HCT116 (cell line): ENCODE results near the gene SLC7A1. TPM values are rescaled to one million over a fixed set of nuclear protein-coding genes. Genes with fewer than 3 reads are reported as not detected.

Experiments
- ATAC-seq: fragments of 200-7000 bp; cut with Tn5 transposase; 2 replicates; pipeline ENCODE4 v1.9.1; 2020; ENCODE audit warnings: mild to moderate bottlenecking, moderate library complexity
- BruUV-seq: library from RNA; stranded (reverse); fragments of 400-500 nt; replicated peaks from 2 replicates; lab custom pipeline; 2021; lab: Mats Ljungman, UMichigan
- CTCF ChIA-PET: fragments of 300-600 bp; sonication (Branson Sonifier 250); formaldehyde crosslinking; loops from one replicate; lab custom pipeline; 2021; ENCODE audit warnings: antibody characterized with exemption; lab: Charles Lee
- POLR2A ChIA-PET: fragments of 300-600, 350-600 bp; sonication (Branson Sonifier 250); formaldehyde crosslinking; loops from one replicate; lab custom pipeline; 2021; ENCODE audit warnings: antibody characterized with exemption; lab: Charles Lee
- RAD21 ChIA-PET, 2 experiments: fragments of 300-600 bp; sonication (Branson Sonifier 250); formaldehyde crosslinking; loops; one replicate each; lab custom pipeline; 2023; ENCODE audit warnings: low total read pairs in 2 of 2; ENCODE audit not compliant: uncharacterized antibody in 2 of 2, unreplicated experiment in 2 of 2, low non-redundant PET in 1 of 2; lab: Charles Lee
- DNase-seq: peaks from one replicate; pipeline ENCODE4 v3.0.0-alpha.2; 2010; ENCODE audit warnings: low read depth, low spot score
- H2AFZ ChIP-seq: fragments of 200-600 bp; shearing (Covaris generic), sonication (generic); 2 replicates; pipeline ENCODE4 v1.6.1; 2017; ENCODE audit warnings: low read depth, mixed run types, mixed read lengths, antibody characterized with exemption, low read length; ENCODE audit not compliant: poor library complexity, severe bottlenecking
- H3K27ac ChIP-seq: 2 replicates; pipeline ENCODE4 v1.5.1; 2012; ENCODE audit warnings: low read depth, low read length
- H3K27me3 ChIP-seq: fragments of 200-600 bp; sonication (generic); 2 replicates; pipeline ENCODE4 v1.6.1; 2016; ENCODE audit warnings: mixed run types, low read length, mixed read lengths; ENCODE audit not compliant: insufficient read depth
- H3K36me3 ChIP-seq, 2 experiments: fragments of 200-500 bp in 1 of 2; fragments of 200-600 bp in 1 of 2; sonication (Bioruptor generic) in 1 of 2; sonication (generic) in 1 of 2; 2 replicates each; pipeline versions ENCODE4 v1.5.1 to v1.6.1; 2014 to 2016; ENCODE audit warnings: low read length in 2 of 2, inconsistent platforms in 1 of 2, mixed read lengths in 1 of 2, mixed run types in 1 of 2; ENCODE audit not compliant: insufficient read depth in 2 of 2, control insufficient read depth in 1 of 2
- H3K4me1 ChIP-seq, 2 experiments: fragments of 200-600 bp in 1 of 2; sonication (generic) in 1 of 2; 2 replicates each; pipeline versions ENCODE4 v1.5.1 to v1.6.1; 2012 to 2017; ENCODE audit warnings: low read length in 2 of 2, inconsistent platforms in 1 of 2, mild to moderate bottlenecking in 1 of 2, mixed read lengths in 1 of 2, mixed run types in 1 of 2, moderate library complexity in 1 of 2; ENCODE audit not compliant: insufficient read depth in 2 of 2, control insufficient read depth in 1 of 2
- H3K4me2 ChIP-seq: fragments of 200-600 bp; sonication (generic); 2 replicates; pipeline ENCODE4 v1.6.1; 2017; ENCODE audit warnings: mixed run types, low read length, mixed read lengths
- H3K4me3 ChIP-seq, 2 experiments: fragments of 200-600 bp in 1 of 2; sonication (generic) in 1 of 2; replicated peaks in 1 of 2; 2 replicates each; pipeline ENCODE4 v1.5.1; 2011 to 2016; ENCODE audit warnings: low read length in 2 of 2, control low read depth in 1 of 2, low read depth in 1 of 2, mild to moderate bottlenecking in 1 of 2, mixed read lengths in 1 of 2, mixed run types in 1 of 2
- H3K79me2 ChIP-seq: fragments of 200-600 bp; sonication (generic); 2 replicates; pipeline ENCODE4 v1.6.1; 2017; ENCODE audit warnings: mild to moderate bottlenecking, mixed run types, low read length, moderate library complexity, mixed read lengths; ENCODE audit not compliant: insufficient read depth
- H3K9ac ChIP-seq: fragments of 200-600 bp; sonication (generic); 2 replicates; pipeline ENCODE4 v1.6.1; 2016; ENCODE audit warnings: low read length, mixed read lengths
- H3K9me2 ChIP-seq: fragments of 200-600 bp; sonication (generic), shearing (Covaris generic); 2 replicates; pipeline ENCODE4 v1.6.1; 2017; ENCODE audit warnings: mixed run types, mild to moderate bottlenecking, moderate library complexity; ENCODE audit not compliant: insufficient read depth
- H3K9me3 ChIP-seq, 2 experiments: fragments of 200-500 bp in 1 of 2; fragments of 200-600 bp in 1 of 2; sonication (Bioruptor generic) in 1 of 2; sonication (generic) in 1 of 2; 2 replicates each; pipeline ENCODE4 v1.6.1; 2014 to 2017; ENCODE audit warnings: low read length in 2 of 2, mixed read lengths in 2 of 2, inconsistent platforms in 1 of 2, low read depth in 1 of 2, mild to moderate bottlenecking in 1 of 2, mixed run types in 1 of 2, moderate library complexity in 1 of 2; ENCODE audit not compliant: control insufficient read depth in 1 of 2, insufficient read depth in 1 of 2
- H4K20me1 ChIP-seq: fragments of 200-600 bp; sonication (generic), shearing (Covaris generic); 2 replicates; pipeline ENCODE4 v1.6.1; 2017; ENCODE audit warnings: mixed run types, mild to moderate bottlenecking, moderate library complexity; ENCODE audit not compliant: insufficient read depth
- CBX3 ChIP-seq: IDR thresholded peaks from 2 replicates; pipeline ENCODE4 v1.6.1; 2012; ENCODE audit warnings: low read depth
- CEBPB ChIP-seq: IDR thresholded peaks from 2 replicates; pipeline ENCODE4 v1.6.1; 2012; ENCODE audit warnings: low read depth
- CTCF ChIP-seq, 3 experiments: fragments of 200-600 bp in 1 of 3; sonication (generic) in 1 of 3; IDR thresholded peaks in 2 of 3; conservative IDR thresholded peaks in 1 of 3; 2 replicates each; pipeline ENCODE4 v1.5.1; 2012 to 2017; ENCODE audit warnings: low read depth in 2 of 3, low read length in 2 of 3, antibody characterized with exemption in 1 of 3, borderline replicate concordance in 1 of 3, control low read depth in 1 of 3, mild to moderate bottlenecking in 1 of 3, mixed read lengths in 1 of 3, mixed run types in 1 of 3, moderate library complexity in 1 of 3; ENCODE audit not compliant: insufficient read depth in 1 of 3
- EGR1 ChIP-seq: IDR thresholded peaks from 2 replicates; pipeline ENCODE4 v1.6.1; 2012; ENCODE audit warnings: low read depth
- EZH2 ChIP-seq: fragments of 200-600 bp; sonication (generic); IDR thresholded peaks from 2 replicates; pipeline ENCODE4 v1.6.1; 2017; ENCODE audit warnings: antibody characterized with exemption, mixed run types
- EZH2phosphoT487 ChIP-seq: fragments of 200-600 bp; IDR thresholded peaks from 2 replicates; pipeline ENCODE4 v1.6.1; 2018; ENCODE audit warnings: antibody characterized with exemption, borderline replicate concordance
- FOSL1 ChIP-seq: IDR thresholded peaks from 2 replicates; pipeline ENCODE4 v1.6.1; 2012; ENCODE audit warnings: low read depth
- JUND ChIP-seq: IDR thresholded peaks from 2 replicates; pipeline ENCODE4 v1.6.1; 2012
- POLR2A ChIP-seq: IDR thresholded peaks from 2 replicates; pipeline ENCODE4 v1.7.0; 2011; ENCODE audit warnings: borderline replicate concordance; ENCODE audit not compliant: insufficient read depth, insufficient read length; ENCODE audit errors: extremely low read depth
- POLR2AphosphoS5 ChIP-seq: IDR thresholded peaks from 2 replicates; pipeline ENCODE4 v1.6.1; 2011; ENCODE audit warnings: mild to moderate bottlenecking, low read depth, low read length, moderate library complexity
- RAD21 ChIP-seq: IDR thresholded peaks from 2 replicates; pipeline ENCODE4 v1.6.1; 2012; ENCODE audit warnings: low read depth, mild to moderate bottlenecking
- SIN3A ChIP-seq: IDR thresholded peaks from 2 replicates; pipeline ENCODE4 v1.6.1; 2012; ENCODE audit warnings: low read depth
- SP1 ChIP-seq: IDR thresholded peaks from 2 replicates; pipeline ENCODE4 v1.6.1; 2012; ENCODE audit warnings: low read depth
- SRF ChIP-seq: IDR thresholded peaks from 2 replicates; pipeline ENCODE4 v1.6.1; 2012; ENCODE audit warnings: low read depth
- TCF7L2 ChIP-seq: IDR thresholded peaks from 2 replicates; pipeline ENCODE4 v1.7.0; 2011; ENCODE audit warnings: borderline replicate concordance, inconsistent platforms; ENCODE audit not compliant: insufficient read depth, insufficient read length; ENCODE audit errors: extremely low read depth
- YY1 ChIP-seq: IDR thresholded peaks from 2 replicates; pipeline ENCODE4 v1.6.1; 2011; ENCODE audit warnings: low read length, low read depth, moderate library complexity, mild to moderate bottlenecking; ENCODE audit not compliant: insufficient replicate concordance; ENCODE audit errors: extremely low read depth
- ZBTB33 ChIP-seq: IDR thresholded peaks from 2 replicates; pipeline ENCODE4 v1.6.1; 2011; ENCODE audit warnings: mild to moderate bottlenecking, low read length, moderate library complexity; ENCODE audit not compliant: insufficient replicate concordance; ENCODE audit errors: extremely low read depth
- ZFX ChIP-seq: fragments of 450-650 bp; IDR thresholded peaks from 2 replicates; pipeline ENCODE4 v1.6.1; 2017
- intact Hi-C: fragments of 100-400 bp; cut with micrococcal nuclease; formaldehyde crosslinking; loops from 2 replicates; pipeline ENCODE4 v1.10.0; 2022
- total RNA-seq: library from RNA; stranded (reverse); gene quantifications from one replicate; pipeline ENCODE4 v1.2.1, GENCODE V29; 2021; ENCODE audit not compliant: unreplicated experiment
- TF ChIP-seq, protein P1 (sequence below): IDR thresholded peaks from 2 replicates; pipeline ENCODE4 v1.6.1; 2012

SLC7A1 gene
- total RNA-seq, 1 experiment from 2014 or later, result 124 TPM

DNA sequence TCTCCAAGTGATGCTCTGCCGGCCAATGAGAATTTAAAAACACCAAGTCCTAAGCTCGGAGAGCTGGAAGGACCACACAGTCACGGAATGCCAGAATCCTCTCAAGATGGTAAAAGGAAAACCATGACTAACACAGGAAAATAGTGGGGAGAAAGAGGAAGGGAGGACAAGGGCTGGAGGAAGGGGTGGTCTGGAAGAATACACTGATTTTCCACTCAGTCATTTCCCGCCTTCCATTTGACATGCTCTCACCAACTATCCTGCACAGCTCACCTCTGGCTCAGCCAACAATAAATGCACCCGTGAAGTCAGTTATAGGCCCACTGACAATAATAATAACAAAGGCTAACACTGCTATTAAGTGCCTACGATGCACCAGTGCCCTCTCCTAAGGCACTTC lies 31.5 kb downstream of the SLC7A1 start:
- Histone ChIP-seq H4K20me1 (peaks cover 3% of the 10 kb centered on the region; the same call in 1 of the 2 replicates), H3K27me3 (no peaks in the 10 kb centered on the region), H3K36me3 (no peaks in the 10 kb centered on the region; a peak in 1 of 4 replicates), H3K9me3 (no peaks in the 10 kb centered on the region), H3K4me1 (no peaks in the 10 kb centered on the region), H3K27ac (no peak overlapping the region), H3K9ac (no peak overlapping the region), H3K79me2 (peaks cover 90% of the 10 kb centered on the region), H3K4me3 (no peak overlapping the region), H3K4me2 (no peak overlapping the region), H3K9me2 (no peaks in the 10 kb centered on the region), H2AFZ (no peak overlapping the region)
- no peak for ATAC-seq
- CTCF ChIA-PET, result no interaction called here
- DNase-seq, result no peak
- BruUV-seq, result no TSS peak
- TF ChIP-seq CEBPB, result no peak
- TF ChIP-seq, protein P1, sequence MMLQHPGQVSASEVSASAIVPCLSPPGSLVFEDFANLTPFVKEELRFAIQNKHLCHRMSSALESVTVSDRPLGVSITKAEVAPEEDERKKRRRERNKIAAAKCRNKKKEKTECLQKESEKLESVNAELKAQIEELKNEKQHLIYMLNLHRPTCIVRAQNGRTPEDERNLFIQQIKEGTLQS, result no peak
- no peak for TF ChIP-seq RAD21
- no peak for TF ChIP-seq POLR2AphosphoS5
- TF ChIP-seq EZH2phosphoT487, result no peak
- no peak for TF ChIP-seq TCF7L2
- TF ChIP-seq JUND, result no peak
- no peak for TF ChIP-seq YY1
- no peak for TF ChIP-seq EZH2
- no peak for TF ChIP-seq SIN3A
- TF ChIP-seq POLR2A, result no peak
- no peak for TF ChIP-seq EGR1
- no peak for TF ChIP-seq ZFX
- no peak for TF ChIP-seq CTCF (IDR thresholded peaks at IDR 0.05 in 2 of 3, conservative IDR thresholded peaks at IDR 0.05 in 1 of 3; ENCODE audit: borderline replicate concordance in 1 of 3, insufficient read depth in 1 of 3, low read depth in 2 of 3, low read length in 2 of 3)
- no peak for TF ChIP-seq FOSL1
- no peak for TF ChIP-seq SP1
- no peak for TF ChIP-seq CBX3
- TF ChIP-seq ZBTB33, result no peak
- no peak for TF ChIP-seq SRF
- RAD21 ChIA-PET, result no interaction called here
- intact Hi-C loops, result no loop called here
- POLR2A ChIA-PET, result no interaction called here
